Measurements from ENCODE around the gene CLCA2. TPM values are rescaled to one million over a fixed set of nuclear protein-coding genes. Genes with fewer than 3 reads are reported as not detected.

CLCA2 gene
- total RNA-seq, 1 donor from 2014 or later = not detected

DNA sequence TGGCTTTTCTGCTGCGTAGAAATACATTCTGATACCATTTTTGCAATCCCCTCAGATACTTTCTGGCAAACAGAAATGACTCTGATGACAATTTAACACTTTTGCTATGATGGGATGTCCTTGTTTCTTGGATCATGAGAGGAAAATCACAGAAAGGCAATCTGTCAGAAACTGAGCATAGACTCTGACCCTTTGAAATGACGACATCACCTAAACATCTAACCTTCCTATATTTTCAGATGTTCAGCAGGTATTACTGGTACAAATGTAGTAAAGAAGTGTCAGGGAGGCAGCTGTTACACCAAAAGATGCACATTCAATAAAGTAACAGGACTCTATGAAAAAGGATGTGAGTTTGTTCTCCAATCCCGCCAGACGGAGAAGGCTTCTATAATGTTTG, 58.0 kb downstream of the CLCA2 start:
- peaks cover 5% of the 10 kb centered on the region for H3K27me3 Mint-ChIP-seq (ENCODE audit: low read depth)
- no peak overlapping the region for H3K27ac Mint-ChIP-seq (ENCODE audit: unreplicated experiment)
- TF ChIP-seq, protein P1, sequence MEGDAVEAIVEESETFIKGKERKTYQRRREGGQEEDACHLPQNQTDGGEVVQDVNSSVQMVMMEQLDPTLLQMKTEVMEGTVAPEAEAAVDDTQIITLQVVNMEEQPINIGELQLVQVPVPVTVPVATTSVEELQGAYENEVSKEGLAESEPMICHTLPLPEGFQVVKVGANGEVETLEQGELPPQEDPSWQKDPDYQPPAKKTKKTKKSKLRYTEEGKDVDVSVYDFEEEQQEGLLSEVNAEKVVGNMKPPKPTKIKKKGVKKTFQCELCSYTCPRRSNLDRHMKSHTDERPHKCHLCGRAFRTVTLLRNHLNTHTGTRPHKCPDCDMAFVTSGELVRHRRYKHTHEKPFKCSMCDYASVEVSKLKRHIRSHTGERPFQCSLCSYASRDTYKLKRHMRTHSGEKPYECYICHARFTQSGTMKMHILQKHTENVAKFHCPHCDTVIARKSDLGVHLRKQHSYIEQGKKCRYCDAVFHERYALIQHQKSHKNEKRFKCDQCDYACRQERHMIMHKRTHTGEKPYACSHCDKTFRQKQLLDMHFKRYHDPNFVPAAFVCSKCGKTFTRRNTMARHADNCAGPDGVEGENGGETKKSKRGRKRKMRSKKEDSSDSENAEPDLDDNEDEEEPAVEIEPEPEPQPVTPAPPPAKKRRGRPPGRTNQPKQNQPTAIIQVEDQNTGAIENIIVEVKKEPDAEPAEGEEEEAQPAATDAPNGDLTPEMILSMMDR (conservative IDR thresholded peaks at IDR 0.05) = no peak
- no peaks in the 10 kb centered on the region for H3K4me1 Mint-ChIP-seq
- no peak for DNase-seq (ENCODE audit: low read depth, low spot score)
- H3K9me3 Mint-ChIP-seq = peaks cover 5% of the 10 kb centered on the region
- no peak overlapping the region for H3K4me3 Mint-ChIP-seq
- H3K36me3 Mint-ChIP-seq (ENCODE audit: low read depth) = no peaks in the 10 kb centered on the region

DNA sequence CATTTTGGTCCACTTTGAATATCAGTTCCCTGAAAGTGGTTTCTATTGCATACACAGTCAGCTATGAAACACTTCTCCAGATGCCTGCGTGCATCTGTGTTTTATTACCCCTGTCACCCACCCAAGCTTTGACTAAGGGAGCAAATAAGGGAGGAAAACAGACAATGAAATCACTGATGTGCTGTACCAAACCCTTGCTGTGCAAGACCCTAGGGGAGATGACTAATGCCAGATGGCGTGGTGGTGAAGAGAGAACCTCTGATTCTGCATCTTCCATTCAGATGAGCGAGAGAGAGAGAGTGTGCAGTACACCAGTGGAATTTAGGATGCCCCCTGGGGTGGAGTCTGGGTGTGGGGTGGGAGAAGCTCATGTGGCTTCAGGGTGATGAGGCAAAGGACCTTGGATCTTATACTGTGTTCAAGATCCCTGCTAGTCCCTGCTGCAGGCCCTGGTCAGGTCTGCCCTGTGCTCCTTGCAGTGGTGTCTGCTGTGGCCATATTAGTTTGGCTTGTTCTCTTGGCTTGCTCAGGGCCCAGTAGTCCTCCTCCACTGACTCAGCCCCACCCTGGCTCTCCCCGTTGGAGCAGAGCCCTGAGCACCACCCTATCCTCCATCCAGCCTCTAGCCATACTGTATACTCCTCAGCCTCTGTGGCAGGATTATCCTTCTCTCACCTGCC, 63.3 kb downstream of the CLCA2 start:
- peaks cover 5% of the 10 kb centered on the region for H3K4me1 Mint-ChIP-seq
- TF ChIP-seq, protein P1 (conservative IDR thresholded peaks at IDR 0.05) = no peak
- H3K9me3 Mint-ChIP-seq = peaks cover 5% of the 10 kb centered on the region
- no peaks in the 10 kb centered on the region for H3K36me3 Mint-ChIP-seq (ENCODE audit: low read depth)
- DNase-seq (ENCODE audit: low read depth, low spot score) = no peak
- H3K4me3 Mint-ChIP-seq = no peak overlapping the region
- H3K27ac Mint-ChIP-seq (ENCODE audit: unreplicated experiment) = no peak overlapping the region
- peaks cover 5% of the 10 kb centered on the region for H3K27me3 Mint-ChIP-seq (ENCODE audit: low read depth)

DNA sequence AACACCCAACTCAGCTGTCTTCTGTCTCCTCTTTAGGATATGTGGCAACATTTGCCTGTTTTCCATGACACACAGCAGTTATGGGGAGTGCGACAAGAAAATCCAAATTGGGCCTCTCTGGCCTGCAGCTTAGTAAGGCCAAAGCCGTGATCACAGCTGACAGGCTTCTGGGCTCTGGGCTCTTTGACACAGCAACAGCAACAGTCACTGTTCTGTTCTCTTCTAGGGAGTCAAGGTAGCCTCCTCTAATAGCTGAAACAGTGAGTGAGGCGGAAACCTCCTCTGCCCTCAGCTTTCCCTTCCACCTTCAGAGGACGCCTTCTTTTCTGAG, 63.8 kb downstream of the CLCA2 start:
- TF ChIP-seq, protein P1 (conservative IDR thresholded peaks at IDR 0.05) = no peak
- peaks cover 5% of the 10 kb centered on the region for H3K4me1 Mint-ChIP-seq
- H3K9me3 Mint-ChIP-seq = peaks cover 5% of the 10 kb centered on the region
- peaks cover 5% of the 10 kb centered on the region for H3K27me3 Mint-ChIP-seq (ENCODE audit: low read depth)
- H3K4me3 Mint-ChIP-seq = no peak overlapping the region
- no peak overlapping the region for H3K27ac Mint-ChIP-seq (ENCODE audit: unreplicated experiment)
- DNase-seq (ENCODE audit: low read depth, low spot score) = no peak
- H3K36me3 Mint-ChIP-seq (ENCODE audit: low read depth) = no peaks in the 10 kb centered on the region

DNA sequence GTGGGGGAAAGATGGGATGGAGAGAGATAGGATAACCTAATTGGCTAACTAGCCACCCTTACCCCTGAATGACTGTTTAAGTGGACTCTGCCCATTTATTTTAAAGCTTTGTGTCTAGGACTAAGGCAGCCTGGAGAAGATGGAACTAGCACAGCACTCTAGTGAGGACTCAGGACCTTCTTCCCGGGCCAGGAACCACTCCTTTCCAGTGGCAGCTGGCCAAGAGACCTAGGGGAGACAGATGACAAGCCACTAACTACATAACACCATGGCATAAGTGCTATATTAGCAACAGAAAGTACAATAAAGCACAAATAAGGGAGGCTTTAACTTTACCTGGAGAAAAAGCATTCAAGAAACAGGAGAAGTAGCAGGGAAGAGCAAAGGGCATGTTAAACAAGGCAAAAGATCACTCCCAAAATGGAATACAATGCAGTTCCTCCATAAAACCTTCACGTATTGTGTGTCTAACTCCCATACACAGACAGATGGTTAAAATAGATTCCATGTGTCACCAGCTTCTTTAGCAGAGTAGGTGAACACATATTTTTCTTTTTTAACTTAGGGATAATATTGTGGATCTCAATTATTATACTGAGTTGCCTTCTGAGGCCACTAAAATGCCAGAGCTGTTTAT, 65.4 kb downstream of the CLCA2 start:
- H3K36me3 Mint-ChIP-seq (ENCODE audit: low read depth) = no peaks in the 10 kb centered on the region
- H3K4me3 Mint-ChIP-seq = no peak overlapping the region
- no peak for DNase-seq (ENCODE audit: low read depth, low spot score)
- H3K27ac Mint-ChIP-seq (ENCODE audit: unreplicated experiment) = no peak overlapping the region
- peaks cover 4% of the 10 kb centered on the region for H3K9me3 Mint-ChIP-seq
- H3K4me1 Mint-ChIP-seq = peaks cover 5% of the 10 kb centered on the region
- peaks cover 4% of the 10 kb centered on the region for H3K27me3 Mint-ChIP-seq (ENCODE audit: low read depth)
- TF ChIP-seq, protein P1 (conservative IDR thresholded peaks at IDR 0.05) = no peak

DNA sequence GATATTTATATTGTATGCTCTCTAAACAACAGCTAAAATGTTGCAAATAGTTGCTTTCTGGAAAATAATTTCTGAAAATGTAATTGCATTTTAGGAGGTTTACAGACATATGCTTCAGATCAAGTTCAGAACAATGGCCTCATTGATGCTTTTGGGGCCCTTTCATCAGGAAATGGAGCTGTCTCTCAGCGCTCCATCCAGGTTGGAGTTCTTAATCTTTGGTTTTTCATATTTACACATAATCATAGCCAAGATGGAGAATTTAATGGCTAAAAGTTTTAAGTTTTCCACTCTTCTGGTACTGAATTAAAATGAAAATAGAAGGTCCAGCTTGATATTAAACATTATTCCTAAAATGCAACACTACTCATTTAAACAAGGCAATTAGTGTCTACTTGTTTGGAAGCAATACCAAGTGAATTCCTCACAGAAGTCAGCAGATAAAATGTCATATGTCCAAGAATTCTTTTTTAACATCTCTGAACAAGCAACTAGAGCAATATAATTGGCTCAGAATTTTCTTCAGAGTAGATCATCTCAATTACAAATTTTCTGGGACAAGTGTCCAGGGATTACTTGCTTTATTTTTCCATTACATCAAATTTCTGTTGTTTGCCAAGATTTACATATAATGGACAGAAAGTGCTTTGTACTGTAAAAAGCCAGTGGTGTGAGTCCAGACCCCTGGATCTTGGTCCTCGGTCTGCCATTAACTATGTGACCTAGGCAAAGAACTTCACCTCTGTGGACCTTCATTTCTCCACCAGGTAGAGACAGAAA, 67.4 kb downstream of the CLCA2 start:
- no peak for DNase-seq (ENCODE audit: low read depth, low spot score)
- Mint-ChIP-seq H3K4me1 (peaks cover 5% of the 10 kb centered on the region), H3K27ac (ENCODE audit: unreplicated experiment) (no peak overlapping the region), H3K36me3 (ENCODE audit: low read depth) (no peaks in the 10 kb centered on the region), H3K9me3 (no peaks in the 10 kb centered on the region), H3K4me3 (no peak overlapping the region), H3K27me3 (ENCODE audit: low read depth) (no peaks in the 10 kb centered on the region)
- TF ChIP-seq, protein P1 (conservative IDR thresholded peaks at IDR 0.05) = no peak
